Activated CD4-positive, alpha-beta T cell treated with anti-CD3 and anti-CD28 coated beads for 4 hours (primary cell): ENCODE measurements around the gene PCAT7.

Source experiments
- DNase-seq, 2 donors: peaks; one replicate each; pipeline ENCODE4 v3.0.0-alpha.2; 2020

The PCAT7 gene

GRCh38 chr9:94606646-94607422 is 52.0 kb downstream of the PCAT7 start:
- no peak for DNase-seq

GRCh38 chr9:94607423-94607691 is 52.5 kb downstream of the PCAT7 start:
- no peak for DNase-seq

GRCh38 chr9:94610181-94610606 is 55.3 kb downstream of the PCAT7 start:
- no peak for DNase-seq

- peak; percentile 8 to 29 for DNase-seq
Measured at GRCh38 chr9:94611638-94612068, 56.8 kb downstream of the PCAT7 start.

GRCh38 chr9:94612071-94612470 is 57.2 kb downstream of the PCAT7 start:
- DNase-seq: no peak

GRCh38 chr9:94613003-94613402 is 58.1 kb downstream of the PCAT7 start:
- DNase-seq: no peak

GRCh38 chr9:94619026-94619425 is 64.1 kb downstream of the PCAT7 start:
- DNase-seq: no peak
